Inferior parietal cortex (tissue), 1 donor: Measurements from ENCODE around the gene CEBPB.
"Not testable (repeated sequence)": the region's sequence is repeated elsewhere in the genome, so short reads cannot be mapped to it uniquely, and the experiment has no call there.

Experiments
- DNase-seq: peaks from one replicate; pipeline ENCODE4 v3.0.0-alpha.2; 2016; ENCODE audit errors: extremely low spot score

The CEBPB gene

GRCh38 chr20:50190251-50191064, at the start of gene CEBPB:
Gene CEBPB, plus strand, starts transcription at chr20:50190830. Its CDS starts 204 bp downstream, at chr20:50191034.
- no peak for DNase-seq

- no peak for DNase-seq
Observed at GRCh38 chr20:50141018-50141675, 49.5 kb upstream of the CEBPB start.

- DNase-seq = no peak
Observed at GRCh38 chr20:50141811-50142561, 48.6 kb upstream of the CEBPB start.

- no peak for DNase-seq
Observed at GRCh38 chr20:50142812-50143211, 47.8 kb upstream of the CEBPB start.

- DNase-seq = no peak
Observed at GRCh38 chr20:50144362-50144761, 46.3 kb upstream of the CEBPB start.

GRCh38 chr20:50145566-50145965, 45.1 kb upstream of the CEBPB start:
- DNase-seq = no peak

GRCh38 chr20:50146214-50146613, 44.4 kb upstream of the CEBPB start:
- DNase-seq = no peak

GRCh38 chr20:50146732-50147662, 43.6 kb upstream of the CEBPB start:
- DNase-seq = no peak

- no peak for DNase-seq
Observed at GRCh38 chr20:50149481-50150254, 41.0 kb upstream of the CEBPB start.

GRCh38 chr20:50151034-50151743, 39.4 kb upstream of the CEBPB start:
- DNase-seq = no peak

- no peak for DNase-seq
Observed at GRCh38 chr20:50152394-50153152, 38.1 kb upstream of the CEBPB start.

GRCh38 chr20:50153153-50153499, 37.5 kb upstream of the CEBPB start:
- DNase-seq = no peak

- DNase-seq = peak; percentile 87
Observed at GRCh38 chr20:50153500-50154377, 36.9 kb upstream of the CEBPB start, which contains the start of gene PEDS1. Gene PEDS1, minus strand, starts transcription at chr20:50153723. Its CDS starts 86 bp downstream, at chr20:50153637.

- DNase-seq = not testable (repeated sequence)
Observed at GRCh38 chr20:50161494-50161893, 29.1 kb upstream of the CEBPB start.

- no peak for DNase-seq
Observed at GRCh38 chr20:50163570-50164317, 26.9 kb upstream of the CEBPB start.

GRCh38 chr20:50165684-50166554, 24.7 kb upstream of the CEBPB start:
- peak; percentile 87 for DNase-seq
